Stimulated activated CD4-positive, alpha-beta T cell treated with anti-CD3 and anti-CD28 coated beads, Interleukin-15, amount 100 ng/mL, for 48 hours (primary cell): Measurements from ENCODE around the gene MPPED2.

Experiments used
- DNase-seq, 2 donors: peaks; one replicate each; pipeline ENCODE4 v3.0.0-alpha.2; 2020; ENCODE audit warnings: low read depth in 2 of 2

The MPPED2 gene

GRCh38 chr11:30364837-30365482, 221.2 kb downstream of the MPPED2 start:
- no peak for DNase-seq

DNA sequence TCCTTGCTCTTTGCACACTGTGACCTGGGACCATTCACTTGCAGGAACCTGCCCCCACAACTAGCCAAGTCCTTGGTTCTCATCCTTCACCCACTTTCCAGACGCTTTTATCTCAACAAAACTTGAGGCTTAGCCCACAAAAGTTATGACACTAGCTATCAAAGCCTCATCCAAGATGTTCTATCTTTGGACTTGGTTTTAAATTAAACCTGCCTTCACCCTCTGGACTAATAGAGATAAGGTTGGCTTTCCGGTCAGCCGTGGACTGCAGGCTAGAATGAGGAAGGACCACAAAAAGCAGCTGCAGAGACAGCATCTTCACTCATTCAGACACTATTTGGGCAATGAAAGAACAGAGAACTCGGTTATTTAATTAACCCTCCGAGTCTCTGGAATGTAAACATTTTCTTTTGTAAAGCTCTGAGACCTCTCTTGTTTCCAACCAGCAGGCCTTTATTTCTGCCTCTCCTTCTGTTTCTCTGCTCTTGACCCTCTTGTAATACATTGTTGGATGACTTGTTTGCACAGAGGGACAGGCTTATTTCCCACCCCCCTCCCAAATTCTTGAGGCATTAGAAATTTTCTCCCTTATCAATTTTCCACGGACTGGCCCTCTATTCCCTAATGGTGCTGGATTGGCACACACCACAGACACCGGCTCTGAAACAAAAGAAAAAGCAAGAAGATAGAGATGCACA, 221.9 kb downstream of the MPPED2 start:
- no peak for DNase-seq

DNA sequence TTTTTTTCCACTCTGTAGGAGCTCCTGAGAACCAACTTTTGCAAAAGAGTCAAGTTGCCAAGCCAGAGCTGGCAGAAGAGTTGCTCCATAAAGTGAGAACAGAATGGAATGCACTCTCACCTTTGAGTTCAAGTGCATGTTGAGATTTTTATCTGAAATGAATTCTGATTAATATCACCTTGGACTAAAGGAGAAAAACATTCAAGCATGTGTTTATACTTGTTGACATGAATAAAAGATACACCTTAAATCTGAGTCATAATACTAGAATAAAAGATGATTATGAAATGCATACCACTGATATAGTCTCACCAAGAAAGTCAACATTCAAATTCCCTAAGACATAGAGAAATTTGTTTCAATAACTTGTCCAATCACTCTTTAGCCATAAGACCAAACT, 225.4 kb downstream of the MPPED2 start:
- no peak for DNase-seq
